GM18868 (cell line): ENCODE data around the gene HMG20A.

ENCODE experiments used
- ATAC-seq: cut with Tn5 transposase; IDR thresholded peaks from one replicate; pipeline ENCODE4 v1.9.1; 2021; ENCODE audit warnings: mild to moderate bottlenecking, moderate library complexity; ENCODE audit not compliant: unreplicated experiment

HMG20A gene

GRCh38 chr15:77532846-77533245 is 112.2 kb downstream of the HMG20A start:
- no peak for ATAC-seq

- ATAC-seq, result no peak
Observed at GRCh38 chr15:77533578-77534430, 113.1 kb downstream of the HMG20A start.
